Mesodermal cell (in vitro differentiated cells): ENCODE measurements around the gene PCSK4.
"Not testable (repeated sequence)": the region's sequence is repeated elsewhere in the genome, so short reads cannot be mapped to it uniquely, and the experiment has no call there.

Experiments
- H3K27ac ChIP-seq: 2 replicates; pipeline ENCODE4 v1.7.0; 2013; ENCODE audit warnings: mild to moderate bottlenecking, low read depth, low read length, moderate library complexity; ENCODE audit not compliant: severe bottlenecking
- H3K36me3 ChIP-seq: 2 replicates; pipeline ENCODE4 v1.7.1; 2013; ENCODE audit warnings: mild to moderate bottlenecking, low read length, moderate library complexity; ENCODE audit not compliant: control insufficient read depth, insufficient read depth
- H3K4me1 ChIP-seq: one replicate; pipeline ENCODE4 v1.7.1; 2013; ENCODE audit warnings: mild to moderate bottlenecking, low read length; ENCODE audit not compliant: insufficient read depth, control insufficient read depth, poor library complexity, severe bottlenecking
- H3K4me3 ChIP-seq: 2 replicates; pipeline ENCODE4 v1.7.0; 2013; ENCODE audit warnings: low read length, control low read depth, mild to moderate bottlenecking; ENCODE audit not compliant: insufficient read depth, poor library complexity, severe bottlenecking; ENCODE audit errors: extremely low read depth
- H3K9me3 ChIP-seq: 2 replicates; pipeline ENCODE4 v1.7.1; 2013; ENCODE audit warnings: mild to moderate bottlenecking, low read length, moderate library complexity; ENCODE audit not compliant: control insufficient read depth
- WGBS, 2 experiments: methylation state at CpG; one replicate each; pipeline ENCODE4 v1.1.5; 2013; ENCODE audit warnings: missing lambda C conversion rate in 2 of 2; ENCODE audit not compliant: insufficient coverage in 2 of 2; 5-methylcytosine and 5-hydroxymethylcytosine counted together

PCSK4 gene

DNA sequence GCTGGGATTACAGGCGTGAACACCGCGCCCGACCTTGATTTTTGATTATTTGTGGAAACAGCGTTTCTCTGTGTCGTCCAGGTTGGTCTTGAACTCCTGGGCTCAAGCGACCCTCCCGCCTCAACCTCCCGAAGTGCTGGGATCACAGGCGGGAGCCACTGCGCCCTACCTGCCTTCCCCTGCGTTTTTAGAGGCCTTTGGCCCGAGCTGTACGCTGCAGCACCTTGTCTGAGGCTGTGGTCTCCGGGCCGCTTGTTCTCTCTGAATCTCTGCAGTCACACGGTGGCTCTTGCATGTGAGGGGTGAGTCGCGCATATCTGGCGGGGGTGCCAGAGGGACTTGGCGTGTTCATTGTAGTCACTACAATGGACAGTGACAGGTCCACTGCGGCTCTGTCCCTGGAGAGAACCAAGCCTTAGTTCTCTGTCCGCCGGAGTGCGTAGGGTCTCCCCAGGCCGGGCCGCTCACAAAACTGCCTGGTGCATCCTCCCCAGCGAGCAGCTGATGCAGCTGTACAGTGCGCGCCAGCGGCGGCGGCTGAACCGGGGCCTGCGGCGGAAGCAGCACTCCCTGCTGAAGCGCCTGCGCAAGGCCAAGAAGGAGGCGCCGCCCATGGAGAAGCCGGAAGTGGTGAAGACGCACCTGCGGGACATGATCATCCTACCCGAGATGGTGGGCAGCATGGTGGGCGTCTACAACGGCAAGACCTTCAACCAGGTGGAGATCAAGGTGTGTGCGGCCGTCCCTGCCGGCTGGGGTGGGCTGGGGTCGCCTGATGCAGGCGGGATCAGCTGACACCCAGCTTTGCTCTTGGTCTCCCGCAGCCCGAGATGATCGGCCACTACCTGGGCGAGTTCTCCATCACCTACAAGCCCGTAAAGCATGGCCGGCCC is 50.4 kb downstream of the PCSK4 start:
- H3K27ac ChIP-seq, H3K9me3 ChIP-seq: not testable (repeated sequence)
- Histone ChIP-seq H3K4me1 (peaks cover 20% of the 10 kb centered on the region), H3K4me3 (peak overlapping the region; percentile 89), H3K36me3 (peaks cover 45% of the 10 kb centered on the region)
- WGBS, 2 experiments, result 84 to 87% methylated on average over 50 to 57 of the region's 57 CpGs

- peaks cover 53% of the 10 kb centered on the region for H3K36me3 ChIP-seq
- peaks cover 17% of the 10 kb centered on the region for H3K4me1 ChIP-seq
- H3K9me3 ChIP-seq, result no peaks in the 10 kb centered on the region
- 1 to 2% methylated on average over 19 to 25 of the region's 26 CpGs for WGBS, 2 experiments
- peak overlapping the region; percentile 89 for H3K4me3 ChIP-seq
- H3K27ac ChIP-seq, result peak overlapping the region; percentile 96
These were observed 51.2 kb downstream of the PCSK4 start for GRCh38 chr19:1438933-1439354.

- peak within 1 kb of the TSS; percentile 89 for H3K4me3 ChIP-seq
- 2 to 3% methylated on average over 87 to 93 of the region's 100 CpGs for WGBS, 2 experiments
- peak within 1 kb of the TSS; percentile 96 for H3K27ac ChIP-seq
- no peaks in the 10 kb centered on the region for H3K9me3 ChIP-seq
- peaks cover 60% of the 10 kb centered on the region for H3K36me3 ChIP-seq
- peaks cover 14% of the 10 kb centered on the region for H3K4me1 ChIP-seq
These were observed 51.9 kb downstream of the PCSK4 start, which contains the start of gene RPS15 for GRCh38 chr19:1438035-1438932. Gene RPS15 (plus strand): TSS chr19:1438396. CDS start chr19:1438426, 30 bp downstream.

- 93% methylated on average over 6 to 7 of the region's 8 CpGs for WGBS, 2 experiments
- H3K27ac ChIP-seq, result peak overlapping the region; percentile 30
- peaks cover 64% of the 10 kb centered on the region for H3K36me3 ChIP-seq
- H3K4me1 ChIP-seq, result peaks cover 14% of the 10 kb centered on the region
- H3K4me3 ChIP-seq, result no peak overlapping the region
- H3K9me3 ChIP-seq, result no peaks in the 10 kb centered on the region
These were observed 52.5 kb downstream of the PCSK4 start for GRCh38 chr19:1437609-1438008.

DNA sequence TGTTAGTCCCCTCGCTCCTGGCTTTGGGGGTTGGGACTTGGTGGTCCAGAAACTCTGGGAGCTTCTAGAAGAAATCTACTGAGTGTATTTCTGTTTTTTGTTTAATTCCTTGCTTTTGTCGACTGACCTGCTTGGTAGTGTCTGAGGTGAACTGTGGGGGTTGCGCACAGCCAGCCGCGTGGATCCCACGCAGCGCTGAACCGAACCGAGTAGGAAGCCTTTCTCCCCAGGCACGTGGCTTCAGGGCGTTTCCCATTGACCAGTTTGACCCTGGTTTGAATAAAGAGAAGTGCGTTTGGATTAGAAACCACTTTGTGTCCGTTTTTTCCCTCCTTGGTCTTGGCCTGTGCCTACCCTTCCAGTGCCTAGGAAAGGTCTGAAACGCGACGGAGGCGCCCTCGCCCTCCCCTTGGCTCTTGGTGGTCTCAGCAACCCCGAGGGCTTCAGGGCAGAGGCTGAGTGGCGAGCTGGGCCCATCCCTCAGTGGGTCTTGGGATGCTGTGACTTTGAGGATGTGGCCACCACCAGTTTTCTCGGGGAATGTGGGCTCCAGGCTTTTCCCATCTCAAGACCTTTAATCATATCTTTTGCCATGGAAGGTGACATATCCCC is 54.7 kb downstream of the PCSK4 start:
- H3K36me3 ChIP-seq, result peaks cover 57% of the 10 kb centered on the region

DNA sequence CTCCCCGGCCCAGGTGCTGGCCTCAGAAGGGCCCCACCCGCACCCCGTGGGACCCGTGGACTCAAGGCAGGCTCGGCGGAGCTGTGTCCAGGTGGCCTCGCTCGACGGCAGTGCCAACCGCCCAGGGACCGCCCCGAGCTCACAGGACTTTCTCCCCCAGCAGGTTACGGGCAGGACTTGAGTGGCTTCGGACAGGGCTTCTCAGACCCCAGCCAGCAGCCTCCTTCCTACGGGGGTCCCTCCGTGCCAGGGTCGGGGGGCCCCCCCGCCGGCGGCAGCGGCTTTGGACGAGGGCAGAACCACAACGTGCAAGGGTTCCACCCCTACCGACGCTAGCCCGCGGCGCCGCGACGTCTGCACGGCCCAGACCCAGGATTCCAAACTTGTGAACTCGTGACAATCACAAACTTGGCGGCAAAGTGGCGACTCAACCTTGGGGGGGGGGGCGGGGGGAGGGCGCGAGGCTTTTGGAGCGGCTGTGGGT is 55.5 kb downstream of the PCSK4 start:
- Histone ChIP-seq H3K9me3 (no peaks in the 10 kb centered on the region), H3K4me1 (peaks cover 5% of the 10 kb centered on the region), H3K36me3 (peaks cover 56% of the 10 kb centered on the region), H3K4me3 (no peak overlapping the region), H3K27ac (peak overlapping the region; percentile 29)
- WGBS, 2 experiments, result 89 to 94% methylated on average over 19 to 27 of the region's 39 CpGs

More for the DNA sequence above, 54.7 kb downstream of the PCSK4 start:
- Histone ChIP-seq H3K9me3 (no peaks in the 10 kb centered on the region), H3K4me1 (peaks cover 11% of the 10 kb centered on the region), H3K4me3 (no peak overlapping the region), H3K27ac (peak overlapping the region; percentile 23)
- WGBS, 2 experiments, result 91 to 95% methylated on average over 14 to 20 of the region's 21 CpGs

- no peak overlapping the region for H3K4me3 ChIP-seq
- H3K9me3 ChIP-seq, result no peaks in the 10 kb centered on the region
- H3K36me3 ChIP-seq, result peaks cover 58% of the 10 kb centered on the region
- WGBS, 2 experiments, result 91 to 98% methylated on average over 17 of the region's 17 CpGs
- H3K4me1 ChIP-seq, result peaks cover 11% of the 10 kb centered on the region
- H3K27ac ChIP-seq, result no peak overlapping the region
These were observed 56.1 kb downstream of the PCSK4 start for GRCh38 chr19:1434040-1434366.

DNA sequence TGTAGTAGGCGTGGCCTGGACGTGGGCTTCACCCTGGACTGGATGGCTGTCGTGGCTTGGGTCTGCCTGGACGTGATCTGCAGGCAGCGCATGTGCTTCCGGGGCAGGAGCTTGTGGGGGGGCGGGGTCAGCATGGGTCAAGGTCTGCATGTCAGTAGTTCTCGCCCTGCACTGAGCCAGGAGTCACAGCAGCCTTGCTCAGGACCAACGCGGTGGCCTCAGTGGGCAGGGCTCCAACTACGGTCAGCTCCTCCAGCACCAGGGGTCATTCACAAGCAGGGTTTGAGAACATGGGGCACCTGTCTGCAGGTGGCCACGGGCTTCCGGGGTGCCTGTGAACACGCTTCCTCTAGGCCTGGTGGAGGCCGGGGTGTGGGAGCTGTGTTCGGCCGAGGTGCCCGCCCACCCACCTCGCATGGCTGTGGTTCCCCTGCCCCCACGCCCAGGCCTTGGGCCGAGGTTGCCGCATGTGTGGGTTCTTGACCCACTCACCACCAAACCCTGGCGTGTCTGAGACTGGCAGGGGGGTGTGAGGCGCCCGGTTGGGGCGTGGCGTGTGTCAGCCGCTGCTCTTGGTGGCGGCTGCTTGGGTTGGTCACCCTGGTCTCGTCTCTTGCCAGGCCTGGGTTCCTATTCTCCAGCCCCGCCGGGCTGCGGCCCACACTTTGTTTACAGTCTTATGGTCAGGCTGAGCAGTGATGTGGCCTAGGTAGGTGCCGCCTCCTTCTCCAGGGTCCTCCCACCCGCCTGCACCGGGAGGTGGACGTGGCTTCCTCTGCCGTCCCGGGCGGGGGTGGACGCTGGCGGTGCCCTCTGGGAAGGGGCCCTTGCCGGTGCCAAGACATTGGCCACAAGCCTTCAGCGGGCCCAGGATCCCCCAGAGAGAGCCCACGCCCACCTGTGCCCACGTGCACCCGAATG is 56.8 kb downstream of the PCSK4 start:
- Histone ChIP-seq H3K9me3 (no peaks in the 10 kb centered on the region), H3K36me3 (peaks cover 64% of the 10 kb centered on the region), H3K4me3 (no peak overlapping the region), H3K27ac (no peak overlapping the region), H3K4me1 (peaks cover 11% of the 10 kb centered on the region)
- WGBS, 2 experiments, result 96% methylated on average over 32 to 44 of the region's 47 CpGs

DNA sequence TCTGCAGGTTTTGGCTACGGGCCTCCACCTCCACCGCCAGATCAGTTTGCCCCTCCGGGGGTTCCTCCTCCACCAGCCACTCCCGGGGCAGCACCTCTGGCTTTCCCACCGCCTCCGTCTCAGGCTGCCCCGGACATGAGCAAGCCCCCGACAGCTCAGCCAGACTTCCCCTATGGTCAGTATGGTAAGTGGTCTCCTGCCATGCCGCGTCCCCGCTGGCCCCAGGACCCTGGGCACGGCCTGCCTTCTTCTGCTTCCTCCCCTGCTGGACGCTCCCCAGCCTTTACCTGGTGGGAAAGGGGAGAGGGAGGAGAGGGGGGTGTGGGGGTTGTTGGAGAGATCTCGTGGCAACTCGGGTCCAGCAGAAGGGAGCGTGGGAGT is 57.7 kb downstream of the PCSK4 start:
- no peaks in the 10 kb centered on the region for H3K9me3 ChIP-seq
- peaks cover 11% of the 10 kb centered on the region for H3K4me1 ChIP-seq
- no peak overlapping the region for H3K4me3 ChIP-seq
- no peak overlapping the region for H3K27ac ChIP-seq
- H3K36me3 ChIP-seq, result peaks cover 73% of the 10 kb centered on the region
- WGBS, 2 experiments, result 96 to 100% methylated on average over 7 to 11 of the region's 16 CpGs
